Erythroblast (primary cell): ENCODE results near the gene CHD2.

Source experiments
- DNase-seq, 2 experiments: peaks; one replicate each; lab custom pipeline; 2025; lab: John Stamatoyannopoulos, UW
- GATA1 ChIP-seq: IDR thresholded peaks from 2 replicates; pipeline ENCODE4 v1.6.1; 2011; ENCODE audit warnings: low read depth, mild to moderate bottlenecking, control low read depth, low read length, moderate library complexity
- POLR2A ChIP-seq: IDR thresholded peaks from 2 replicates; pipeline ENCODE4 v1.6.1; 2011; ENCODE audit warnings: mild to moderate bottlenecking, low read length

CHD2 gene

GRCh38 chr15:92892201-92892555 lies 7.9 kb upstream of the CHD2 start:
- TF ChIP-seq GATA1 (no peak), POLR2A (no peak)
- no peak for DNase-seq

GRCh38 chr15:92893200-92893599 lies 6.9 kb upstream of the CHD2 start:
- TF ChIP-seq POLR2A (no peak), GATA1 (no peak)
- DNase-seq: no peak

GRCh38 chr15:92896561-92896960 lies 3.6 kb upstream of the CHD2 start:
- DNase-seq: no peak
- TF ChIP-seq POLR2A (no peak), GATA1 (no peak)

- no peak for DNase-seq
- TF ChIP-seq GATA1: no peak
- no peak for TF ChIP-seq POLR2A
These were observed 2.5 kb upstream of the CHD2 start for GRCh38 chr15:92897620-92898019.

GRCh38 chr15:92898988-92899582 lies 1.0 kb upstream of the CHD2 start:
- TF ChIP-seq POLR2A (no peak), GATA1 (no peak)
- DNase-seq: no peak

GRCh38 chr15:92899601-92899947 lies 550 bp upstream of the CHD2 start:
- DNase-seq: peak; percentile 70 to 72
- TF ChIP-seq GATA1: no peak
- no peak for TF ChIP-seq POLR2A

GRCh38 chr15:92900731-92901071 lies 577 bp downstream of the CHD2 start:
- DNase-seq: peak in 1 of 2 experiments; percentile 82

GRCh38 chr15:92901072-92901761 lies 1.1 kb downstream of the CHD2 start:
- TF ChIP-seq POLR2A (no peak), GATA1 (no peak)
- DNase-seq: peak; percentile 54 to 72

More at GRCh38 chr15:92900731-92901071, 577 bp downstream of the CHD2 start:
- TF ChIP-seq GATA1 (no peak), POLR2A (no peak)

GRCh38 chr15:92901995-92902394 lies 1.9 kb downstream of the CHD2 start:
- DNase-seq: peak in 1 of 2 experiments; percentile 55
- TF ChIP-seq GATA1 (no peak), POLR2A (no peak)

GRCh38 chr15:92902737-92903593 lies 2.8 kb downstream of the CHD2 start:
- DNase-seq: peak in 1 of 2 experiments; percentile 66
- TF ChIP-seq POLR2A (no peak), GATA1 (no peak)

- no peak for TF ChIP-seq POLR2A
- no peak for TF ChIP-seq GATA1
- DNase-seq: no peak
These were observed 3.5 kb downstream of the CHD2 start for GRCh38 chr15:92903631-92903965.

GRCh38 chr15:92903966-92904721 lies 4.0 kb downstream of the CHD2 start:
- DNase-seq: peak; percentile 99 to 100
- peak; percentile 98 for TF ChIP-seq POLR2A
- no peak for TF ChIP-seq GATA1

- peak; percentile 61 to 81 for DNase-seq
- no peak for TF ChIP-seq GATA1
- no peak for TF ChIP-seq POLR2A
These were observed 4.8 kb downstream of the CHD2 start for GRCh38 chr15:92904722-92905571.

- TF ChIP-seq POLR2A (no peak), GATA1 (no peak)
These were observed 5.9 kb downstream of the CHD2 start for GRCh38 chr15:92906020-92906419.

More at GRCh38 chr15:92906020-92906419, 5.9 kb downstream of the CHD2 start:
- DNase-seq: peak in 1 of 2 experiments; percentile 59
